B cell (primary cell): ENCODE data around the gene SLC35B2. TPM values are rescaled to one million over a fixed set of nuclear protein-coding genes. Genes with fewer than 3 reads are reported as not detected.
A peak's percentile ranks its signal among the peaks of the same experiment; 100 is the strongest.

ENCODE experiments used
- ATAC-seq: fragments of 200-7000 bp; cut with Tn5 transposase; one replicate; pipeline ENCODE4 v1.10.0; 2021; ENCODE audit warnings: low read depth, mild to moderate bottlenecking, moderate number of reproducible peaks, moderate library complexity
- CTCF ChIA-PET: fragments of 350-600 bp; sonication (Branson Sonifier 250); formaldehyde crosslinking; loops from one replicate; lab custom pipeline; 2021; ENCODE audit warnings: antibody characterized with exemption, inconsistent platforms; lab: Charles Lee
- POLR2A ChIA-PET: fragments of 350-600 bp; sonication (Branson Sonifier 250); formaldehyde crosslinking; loops from one replicate; lab custom pipeline; 2021; ENCODE audit warnings: antibody characterized with exemption; lab: Charles Lee
- DNase-seq: peaks from one replicate; pipeline ENCODE4 v3.0.0; 2013
- H2AFZ ChIP-seq: 2 replicates; pipeline ENCODE4 v1.6.1; 2012; ENCODE audit warnings: mild to moderate bottlenecking, low read depth, low read length; ENCODE audit not compliant: insufficient read depth, poor library complexity, severe bottlenecking
- H3K27ac ChIP-seq, 2 donors: 1 replicate in 1 of 2; 2 replicates in 1 of 2; pipeline ENCODE4 v1.5.1; 2012 to 2013; ENCODE audit warnings: low read length in 2 of 2, mild to moderate bottlenecking in 2 of 2, moderate library complexity in 1 of 2
- H3K27me3 ChIP-seq, 4 experiments: fragments of 200-600 bp in 1 of 4; sonication (generic) in 1 of 4; replicated peaks in 1 of 4; 1 replicate in 2 of 4; 2 replicates in 2 of 4; pipeline versions ENCODE4 v1.6.1 to v1.7.0; 2013 to 2016; ENCODE audit warnings: low read length in 3 of 4, mild to moderate bottlenecking in 2 of 4, mixed read lengths in 1 of 4, moderate library complexity in 1 of 4; ENCODE audit not compliant: insufficient read depth in 4 of 4, control insufficient read depth in 3 of 4; ENCODE audit errors: control extremely low read depth in 1 of 4
- H3K36me3 ChIP-seq, 2 experiments: replicated peaks in 1 of 2; 1 replicate in 1 of 2; 2 replicates in 1 of 2; pipeline versions ENCODE4 v1.6.1 to v1.7.1; 2013; ENCODE audit warnings: low read length in 1 of 2; ENCODE audit not compliant: insufficient read depth in 2 of 2, control insufficient read depth in 1 of 2; ENCODE audit errors: control extremely low read depth in 1 of 2, extremely low read depth in 1 of 2
- H3K4me1 ChIP-seq, 2 donors: fragments of 200-600 bp in 1 of 2; sonication (generic) in 1 of 2; 1 replicate in 1 of 2; 2 replicates in 1 of 2; pipeline versions ENCODE4 v1.5.1 to v1.6.1; 2013 to 2017; ENCODE audit warnings: low read length in 2 of 2; ENCODE audit not compliant: control insufficient read depth in 2 of 2, insufficient read depth in 2 of 2
- H3K4me2 ChIP-seq: replicated peaks from 2 replicates; pipeline ENCODE3; 2012; ENCODE audit warnings: mild to moderate bottlenecking, low read depth, low read length; ENCODE audit not compliant: poor library complexity, severe bottlenecking
- H3K4me3 ChIP-seq, 5 experiments: fragments of 200-600 bp in 1 of 5; sonication (generic) in 1 of 5; 1 replicate in 3 of 5; 2 replicates in 2 of 5; pipeline versions ENCODE4 v1.5.1 to v1.7.0; 2011 to 2016; ENCODE audit warnings: low read length in 4 of 5, mild to moderate bottlenecking in 4 of 5, low read depth in 2 of 5, control low read depth in 1 of 5, moderate library complexity in 1 of 5; ENCODE audit not compliant: insufficient read depth in 1 of 5; ENCODE audit errors: control extremely low read depth in 1 of 5, extremely low read depth in 1 of 5
- H3K79me2 ChIP-seq: fragments of 200-600 bp; sonication (generic); one replicate; pipeline ENCODE4 v1.6.0; 2016; ENCODE audit warnings: low read length; ENCODE audit not compliant: control insufficient read depth, insufficient read depth
- H3K9ac ChIP-seq: fragments of 200-600 bp; sonication (generic); 2 replicates; pipeline ENCODE4 v1.6.1; 2017; ENCODE audit warnings: mild to moderate bottlenecking, low read length, moderate library complexity
- H3K9me3 ChIP-seq, 3 donors: one replicate each; pipeline versions ENCODE4 v1.6.1 to v1.7.1; 2013; ENCODE audit warnings: low read length in 2 of 3; ENCODE audit not compliant: control insufficient read depth in 2 of 3, insufficient read depth in 1 of 3; ENCODE audit errors: control extremely low read depth in 1 of 3
- H4K20me1 ChIP-seq: 2 replicates; pipeline ENCODE4 v1.6.0; 2012; ENCODE audit warnings: mild to moderate bottlenecking, low read length; ENCODE audit not compliant: insufficient read depth, control insufficient read depth, poor library complexity, severe bottlenecking
- H3K27ac Mint-ChIP-seq: one replicate; pipeline ENCODE4 v1.8.0; 2021; ENCODE audit warnings: mixed read lengths
- H3K27me3 Mint-ChIP-seq: one replicate; pipeline ENCODE4 v1.8.0; 2021; ENCODE audit warnings: mixed read lengths
- H3K4me1 Mint-ChIP-seq: one replicate; pipeline ENCODE4 v1.8.0; 2021; ENCODE audit warnings: mixed read lengths
- H3K4me3 Mint-ChIP-seq: one replicate; pipeline ENCODE4 v1.8.0; 2021; ENCODE audit warnings: mixed read lengths
- H3K9me3 Mint-ChIP-seq: one replicate; pipeline ENCODE4 v1.8.0; 2022; ENCODE audit warnings: mixed read lengths; ENCODE audit not compliant: insufficient read depth
- EZH2 ChIP-seq: IDR thresholded peaks from 2 replicates; pipeline ENCODE4 v1.6.1; 2012; ENCODE audit warnings: borderline replicate concordance, low read depth, mild to moderate bottlenecking, moderate library complexity, low read length; ENCODE audit not compliant: insufficient read depth, poor library complexity, severe bottlenecking
- whole genome bisulfite sequencing: methylation state at CpG from one replicate; pipeline ENCODE4 v1.1.5; 2013; ENCODE audit warnings: missing lambda C conversion rate; ENCODE audit not compliant: insufficient coverage; 5-methylcytosine and 5-hydroxymethylcytosine counted together
- intact Hi-C: fragments of 100-400 bp; cut with micrococcal nuclease; formaldehyde crosslinking; loops from one replicate; pipeline ENCODE4 v1.10.0; 2022
- polyA plus RNA-seq: library from polyadenylated mRNA; depleted of rRNA; stranded (reverse); fragments of >200 nt; gene quantifications from 2 replicates; pipeline ENCODE4 v1.2.3, GENCODE V29; 2012
- total RNA-seq, 2 donors: library from RNA; stranded (reverse); fragments of 120-200 nt in 1 of 2; gene quantifications; 1 replicate in 1 of 2; 2 replicates in 1 of 2; pipeline versions ENCODE4 v1.2.3 to v1.2.4, GENCODE V29; 2013 to 2022
- TF ChIP-seq, protein P1 (sequence below): fragments of 200-600 bp; IDR thresholded peaks from one replicate; pipeline ENCODE4 v1.8.0; 2022; ENCODE audit warnings: antibody characterized with exemption, mild to moderate bottlenecking

The SLC35B2 gene
- total and polyA plus RNA-seq, 2 donors (not counting 1 experiment from before 2014, with no cell fraction given): 30.0 to 35.2 TPM

- no peak for TF ChIP-seq EZH2
- TF ChIP-seq, protein P1, sequence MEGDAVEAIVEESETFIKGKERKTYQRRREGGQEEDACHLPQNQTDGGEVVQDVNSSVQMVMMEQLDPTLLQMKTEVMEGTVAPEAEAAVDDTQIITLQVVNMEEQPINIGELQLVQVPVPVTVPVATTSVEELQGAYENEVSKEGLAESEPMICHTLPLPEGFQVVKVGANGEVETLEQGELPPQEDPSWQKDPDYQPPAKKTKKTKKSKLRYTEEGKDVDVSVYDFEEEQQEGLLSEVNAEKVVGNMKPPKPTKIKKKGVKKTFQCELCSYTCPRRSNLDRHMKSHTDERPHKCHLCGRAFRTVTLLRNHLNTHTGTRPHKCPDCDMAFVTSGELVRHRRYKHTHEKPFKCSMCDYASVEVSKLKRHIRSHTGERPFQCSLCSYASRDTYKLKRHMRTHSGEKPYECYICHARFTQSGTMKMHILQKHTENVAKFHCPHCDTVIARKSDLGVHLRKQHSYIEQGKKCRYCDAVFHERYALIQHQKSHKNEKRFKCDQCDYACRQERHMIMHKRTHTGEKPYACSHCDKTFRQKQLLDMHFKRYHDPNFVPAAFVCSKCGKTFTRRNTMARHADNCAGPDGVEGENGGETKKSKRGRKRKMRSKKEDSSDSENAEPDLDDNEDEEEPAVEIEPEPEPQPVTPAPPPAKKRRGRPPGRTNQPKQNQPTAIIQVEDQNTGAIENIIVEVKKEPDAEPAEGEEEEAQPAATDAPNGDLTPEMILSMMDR: no peak
- no peaks in the 10 kb centered on the region for H3K9me3 Mint-ChIP-seq
- POLR2A ChIA-PET: interaction anchor here (0.6 to 6.1 kb wide), 15 partner anchors 9 to 617 kb away, joined by 3 to 105 read pairs (median 5); partner anchors contain the start of genes AARS2, CDC5L, GTPBP2 and MRPL14
- CTCF ChIA-PET: interaction anchor here (0.9 to 7.6 kb wide), 12 partner anchors 9 to 1464 kb away, joined by 3 to 68 read pairs (median 4); partner anchors contain the start of genes BICRAL, SLC29A1, SLC35B2 and TMEM151B
- peak overlapping the region; percentile 93 to 99 for H3K27ac ChIP-seq
- peaks cover 40% of the 10 kb centered on the region for H3K4me1 Mint-ChIP-seq
- H3K9me3 ChIP-seq: no peaks in the 10 kb centered on the region
- H3K4me3 ChIP-seq: peak overlapping the region; percentile 85 to 100 (median 98)
- no peaks in the 10 kb centered on the region for H3K27me3 Mint-ChIP-seq
- H2AFZ ChIP-seq: peak overlapping the region; percentile 86
- peaks cover 41% of the 10 kb centered on the region for H4K20me1 ChIP-seq
- WGBS: 3% methylated on average over 54 of the region's 62 CpGs
- H3K4me2 ChIP-seq: peak overlapping the region; percentile 97
- peaks cover 12 to 30% of the 10 kb centered on the region in 2 donors for H3K4me1 ChIP-seq
- ATAC-seq: peak; percentile 49
- H3K27ac Mint-ChIP-seq: peak overlapping the region; percentile 95
- peaks cover 8 to 31% of the 10 kb centered on the region in 2 experiments for H3K36me3 ChIP-seq
- H3K9ac ChIP-seq: peak overlapping the region; percentile 99
- DNase-seq: peak; percentile 93
- intact Hi-C loops: loop anchor here (1.0 to 5.0 kb wide), 5 partner anchors 8 to 119 kb away; partner anchors contain the start of genes AARS2, MRPL14, SLC29A1 and TMEM63B
- peak overlapping the region; percentile 96 for H3K4me3 Mint-ChIP-seq
- no peaks in the 10 kb centered on the region for H3K27me3 ChIP-seq
- H3K79me2 ChIP-seq: peaks cover 34% of the 10 kb centered on the region
These were observed 11.2 kb downstream of the SLC35B2 start for GRCh38 chr6:44245912-44246662.
